Stimulated activated CD8-positive, alpha-beta memory T cell treated with anti-CD3 and anti-CD28 coated beads, Interleukin-15, amount 100 ng/mL, for 4 hours (primary cell): Measurements from ENCODE around the gene LEUTX.
"Not testable (repeated sequence)": the region's sequence is repeated elsewhere in the genome, so short reads cannot be mapped to it uniquely, and the experiment has no call there.

ENCODE experiments used
- DNase-seq, 2 donors: peaks; one replicate each; pipeline ENCODE4 v3.0.0-alpha.2; 2020; ENCODE audit warnings: low read depth in 2 of 2

Gene LEUTX

DNA sequence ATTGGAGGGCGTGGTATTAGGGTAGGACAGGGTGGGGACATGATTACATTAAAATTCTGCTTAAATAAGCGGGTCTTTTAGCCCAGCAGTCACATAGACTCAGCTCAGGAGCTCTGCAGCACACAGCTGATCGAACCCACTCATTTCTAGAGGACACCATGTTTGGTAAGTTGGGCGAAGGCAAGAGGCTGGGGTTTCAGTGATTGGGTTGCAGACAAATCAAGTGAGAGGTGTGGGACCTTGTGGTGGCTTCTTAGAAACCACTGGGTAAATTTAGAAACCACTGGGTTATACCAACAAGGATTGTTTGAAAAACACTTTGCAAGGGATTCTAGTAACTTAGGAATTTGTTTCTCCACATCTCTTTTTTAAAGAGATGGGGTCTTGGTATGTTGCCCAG is at the start of gene LEUTX:
Gene LEUTX, plus strand, starts transcription at position 92 of the 400 bp plus-strand sequence. Its CDS starts 67 bp downstream, at position 159.
- no peak for DNase-seq

GRCh38 chr19:39729594-39729993 is 49.1 kb upstream of the LEUTX start:
- no peak for DNase-seq

- DNase-seq: no peak
Observed at GRCh38 chr19:39731685-39732084, 47.0 kb upstream of the LEUTX start.

DNA sequence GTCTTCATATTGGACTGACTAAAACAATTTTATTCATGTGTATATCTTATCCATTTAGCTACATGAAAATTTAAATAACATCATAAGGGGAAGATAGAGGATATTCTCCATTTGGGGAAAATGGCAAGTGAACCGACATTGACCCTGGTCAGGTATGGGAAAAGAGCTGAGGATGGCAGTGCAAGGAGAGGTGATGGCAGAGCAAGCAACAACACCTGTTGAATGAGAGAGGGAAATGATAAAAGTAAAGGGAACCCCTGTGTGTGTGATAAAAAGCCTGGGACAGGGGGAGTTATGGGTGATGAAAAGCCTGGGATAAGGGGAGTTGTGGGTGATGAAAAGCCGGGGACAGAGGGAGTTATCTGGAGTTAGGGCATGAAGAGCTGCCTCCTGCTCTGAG is 44.8 kb upstream of the LEUTX start:
- no peak for DNase-seq

DNA sequence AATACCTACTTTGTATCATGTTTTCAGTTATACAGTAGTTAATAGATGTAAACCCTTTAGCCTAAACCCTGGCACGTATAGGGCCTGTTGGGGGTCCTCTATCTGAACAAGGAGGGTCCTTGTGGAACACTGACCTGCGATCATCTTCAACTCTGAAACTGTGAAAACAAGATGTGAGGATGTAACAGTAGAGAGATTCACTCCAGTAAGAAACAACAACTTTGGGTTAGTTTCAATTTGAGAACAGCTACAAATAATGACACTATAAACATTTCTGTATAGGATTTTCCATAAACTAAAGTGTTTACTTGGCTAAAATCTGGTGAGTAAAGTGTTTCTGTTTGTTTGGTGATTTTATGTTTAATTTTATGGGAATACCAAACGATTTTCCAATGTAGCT is 43.0 kb upstream of the LEUTX start:
- no peak for DNase-seq

GRCh38 chr19:39736088-39736487 is 42.6 kb upstream of the LEUTX start:
- no peak for DNase-seq

GRCh38 chr19:39737351-39737750 is 41.3 kb upstream of the LEUTX start:
- no peak for DNase-seq

DNA sequence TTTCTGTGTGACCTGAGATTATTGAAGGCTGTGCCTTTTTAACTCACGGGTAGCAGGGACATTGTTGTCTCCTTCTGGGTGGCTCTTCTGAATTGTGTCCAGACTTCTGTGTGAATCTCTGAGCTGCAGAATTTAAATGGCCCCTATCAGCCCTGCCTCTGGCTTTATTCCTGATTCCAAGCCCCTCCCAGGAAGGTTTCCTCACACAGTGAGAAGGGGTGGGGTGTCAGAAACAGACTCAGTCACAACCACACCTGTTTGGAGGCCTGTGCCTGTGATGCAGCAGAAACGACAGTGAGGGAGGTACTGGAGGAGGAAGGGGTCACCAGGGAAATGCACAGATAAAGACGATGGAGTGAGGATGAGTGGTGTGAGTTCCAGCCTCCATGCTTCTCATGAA is 40.8 kb upstream of the LEUTX start, which contains the start of gene CLC:
Gene CLC, minus strand, starts transcription at position 139 of the 400 bp plus-strand sequence. Its CDS starts 77 bp downstream, at position 62.
- no peak for DNase-seq

DNA sequence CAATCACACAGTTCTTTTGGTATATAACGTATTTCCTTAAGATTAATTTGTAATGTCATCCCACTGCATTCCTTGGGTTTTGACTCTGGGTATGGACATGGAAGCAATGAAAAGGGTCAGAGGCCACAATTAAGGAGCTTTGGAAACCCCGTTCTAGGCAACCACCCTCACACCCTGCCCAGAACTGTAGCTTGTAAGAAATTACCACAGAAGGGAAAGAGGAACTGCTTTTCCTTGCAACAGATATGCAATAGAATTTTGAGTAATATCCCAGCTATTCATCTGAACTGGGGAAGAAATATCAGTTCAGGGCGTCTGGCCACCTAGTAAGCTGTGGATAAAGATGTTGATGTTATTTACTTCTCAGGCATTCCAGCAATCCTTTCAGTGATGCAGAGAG is 39.8 kb upstream of the LEUTX start:
- no peak for DNase-seq

- peak in 1 of 2 donors; percentile 8 for DNase-seq
Observed at GRCh38 chr19:39740395-39740794, 38.3 kb upstream of the LEUTX start.

GRCh38 chr19:39745643-39746042 is 33.0 kb upstream of the LEUTX start:
- no peak for DNase-seq

- no peak for DNase-seq
Observed at GRCh38 chr19:39746836-39747529, 31.7 kb upstream of the LEUTX start.

DNA sequence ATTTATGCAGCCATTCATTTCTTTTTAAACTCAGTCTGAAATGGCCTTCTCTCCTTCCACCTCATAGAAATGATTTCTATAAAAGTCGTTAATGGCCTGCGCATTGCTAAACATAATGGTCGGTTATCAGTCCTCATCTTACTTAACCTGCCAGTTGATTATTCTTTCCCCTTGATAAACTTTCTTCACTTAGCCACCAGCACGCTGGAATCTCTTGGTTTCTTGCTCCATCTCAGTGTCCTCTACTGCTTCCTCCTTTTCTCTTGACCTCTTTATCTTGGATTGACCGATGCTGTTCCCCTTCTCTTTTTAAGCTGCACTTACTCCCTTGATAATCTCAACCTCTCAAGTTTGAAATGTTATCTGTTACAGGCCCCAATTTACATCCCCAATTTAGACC is 28.7 kb upstream of the LEUTX start:
- DNase-seq: no peak

DNA sequence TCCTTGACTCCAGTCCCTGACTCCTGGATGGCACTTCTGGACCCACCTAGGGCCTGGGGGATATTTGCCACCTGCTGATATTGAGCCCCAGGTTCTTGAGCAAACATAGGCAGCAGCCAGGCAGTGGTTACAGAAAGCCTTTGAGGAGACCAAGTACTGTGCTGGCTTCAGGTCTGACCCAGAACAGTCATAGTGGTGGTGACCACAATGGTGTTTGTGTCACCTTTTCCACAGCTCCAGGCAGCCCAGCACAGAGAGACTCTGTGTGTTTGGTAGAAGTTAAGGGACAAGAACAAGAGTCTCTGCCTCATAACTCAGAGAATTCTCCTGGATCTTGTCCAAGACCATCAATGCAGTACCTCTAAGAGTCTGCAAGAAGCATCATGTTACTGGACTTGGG is 26.3 kb upstream of the LEUTX start:
- no peak for DNase-seq

GRCh38 chr19:39752795-39753194 is 25.9 kb upstream of the LEUTX start:
- no peak for DNase-seq

- no peak for DNase-seq
Observed at GRCh38 chr19:39754544-39754943, 24.1 kb upstream of the LEUTX start.

DNA sequence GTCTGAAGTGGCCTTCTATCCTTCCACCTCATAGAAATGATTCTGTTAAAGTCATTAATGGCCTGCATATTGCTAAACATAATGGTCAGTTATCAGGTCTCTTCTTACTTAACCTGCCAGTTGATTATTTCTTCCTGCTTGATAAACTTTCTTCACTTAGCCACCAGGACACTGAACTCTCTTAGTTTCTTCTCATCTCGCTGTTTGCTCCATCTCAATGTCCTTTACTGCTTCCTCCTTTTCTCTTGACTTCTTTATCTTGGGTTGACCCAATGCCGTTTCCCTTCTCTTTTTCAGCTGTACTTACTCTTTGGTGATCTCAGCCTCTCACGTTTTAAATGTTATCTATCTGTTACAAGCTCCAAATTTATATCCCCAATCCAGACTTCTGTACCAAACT is 23.7 kb upstream of the LEUTX start:
- DNase-seq: no peak

DNA sequence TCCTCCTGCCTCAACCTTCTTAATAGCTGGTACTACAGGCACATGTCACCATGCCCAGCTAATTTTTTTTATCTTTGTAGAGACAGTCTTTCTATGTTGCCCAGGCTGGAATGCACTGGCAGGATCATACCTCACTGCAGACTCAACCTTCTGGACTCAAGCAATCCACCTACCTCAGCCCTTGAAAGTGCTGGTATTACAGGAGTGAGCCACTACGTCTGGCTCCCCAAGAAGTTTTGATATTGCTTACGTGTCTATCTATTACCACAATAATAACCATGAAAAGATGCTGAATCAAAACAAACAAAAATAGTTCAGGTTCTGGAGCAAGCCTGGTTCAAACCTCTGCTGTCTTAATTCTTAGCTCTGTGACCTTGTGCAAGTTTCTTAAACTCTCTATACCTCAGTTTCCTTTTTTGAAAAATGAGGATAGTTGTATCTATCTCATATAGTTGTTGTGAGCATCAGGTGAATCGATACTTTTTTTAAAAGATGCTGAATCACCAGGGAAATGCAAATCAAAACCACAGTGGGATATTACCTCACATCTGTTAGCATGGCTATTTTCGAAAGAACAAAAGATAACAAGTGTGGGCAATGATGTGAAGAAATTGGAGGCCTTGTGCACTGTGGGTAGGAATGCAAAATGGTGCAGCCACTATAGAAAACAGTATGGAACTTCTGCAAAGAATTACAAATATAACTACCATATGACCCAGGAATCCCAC is 19.0 kb upstream of the LEUTX start:
- no peak for DNase-seq

DNA sequence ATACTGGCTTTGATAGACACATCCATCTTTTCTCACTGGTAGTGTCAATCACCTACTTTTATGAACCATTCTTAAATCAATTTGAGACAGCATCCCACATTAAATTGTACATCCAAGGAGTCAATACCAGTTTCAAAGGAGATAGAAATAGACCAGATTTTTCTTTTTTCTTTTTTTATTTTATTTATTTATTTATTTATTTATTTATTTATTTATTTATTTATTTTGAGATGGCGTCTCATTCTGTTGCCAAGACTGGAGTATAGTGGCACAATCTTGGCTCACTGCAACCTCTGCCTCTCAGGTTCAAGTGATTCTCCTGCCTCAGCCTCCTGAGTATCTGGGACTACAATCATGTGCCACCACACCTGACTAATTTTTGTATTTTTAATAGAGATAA is 16.8 kb upstream of the LEUTX start:
- DNase-seq: not testable (repeated sequence)

- no peak for DNase-seq
Observed at GRCh38 chr19:39765091-39766076, 13.3 kb upstream of the LEUTX start.

GRCh38 chr19:39768334-39768733 is 10.3 kb upstream of the LEUTX start:
- DNase-seq: no peak

DNA sequence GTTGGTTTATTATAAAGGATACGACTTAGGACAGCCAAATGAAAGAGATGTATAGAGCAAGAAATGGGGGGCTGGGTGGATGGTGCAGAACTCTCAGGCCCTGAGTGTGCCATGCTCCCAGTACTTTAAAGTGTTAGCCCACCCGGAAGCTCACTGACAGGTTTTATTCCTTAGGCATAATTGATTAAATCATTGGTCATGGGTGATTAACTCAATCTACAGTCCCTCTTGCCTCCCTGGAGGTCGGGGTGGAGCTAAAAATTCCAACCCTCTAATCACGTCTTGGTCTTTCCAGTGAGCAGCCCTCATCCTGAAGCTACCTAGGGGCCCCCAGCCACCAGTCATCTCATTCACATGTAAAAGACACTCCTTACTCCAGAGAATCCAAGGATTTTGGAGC is 9.9 kb upstream of the LEUTX start:
- DNase-seq: no peak
